GM04504 (cell line): ENCODE results near the gene CSNK1D.
A peak's percentile ranks its signal among the peaks of the same experiment; 100 is the strongest.

Experiments used
- DNase-seq: peaks from one replicate; pipeline ENCODE4 v3.0.0-alpha.2; 2012; ENCODE audit warnings: low read depth

CSNK1D gene

DNA sequence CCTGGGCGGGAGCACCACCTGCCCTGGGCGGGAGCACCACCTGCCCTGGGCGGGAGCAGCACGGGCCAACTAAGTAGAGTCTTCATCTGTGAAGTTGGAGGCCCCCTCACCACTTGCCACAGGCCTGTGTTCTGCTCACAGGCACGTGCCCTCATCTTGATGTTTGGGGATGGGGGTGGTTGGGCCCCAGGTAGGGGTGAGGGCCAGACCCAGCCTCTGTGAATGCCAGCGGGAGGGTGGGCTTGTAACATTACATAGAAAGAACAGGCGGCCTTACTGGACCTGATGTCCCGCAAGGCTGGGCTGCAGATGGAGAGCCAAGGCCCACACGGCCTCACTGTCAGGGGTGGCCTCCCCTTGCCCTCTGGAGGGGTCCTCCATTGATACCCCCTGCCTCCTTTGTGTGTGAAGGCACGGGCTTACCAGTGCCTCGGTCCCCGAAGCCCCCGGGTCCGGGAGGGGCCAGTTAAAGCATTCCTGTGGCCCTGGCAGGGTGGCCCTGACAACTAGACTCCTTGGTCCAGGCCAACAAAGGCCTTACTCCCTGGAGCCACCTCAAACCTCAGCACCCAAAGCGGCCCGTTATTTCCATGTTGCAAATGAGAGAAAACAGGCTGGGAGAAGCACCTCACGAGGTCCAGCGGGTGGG lies 45.7 kb downstream of the CSNK1D start:
- DNase-seq = no peak

DNA sequence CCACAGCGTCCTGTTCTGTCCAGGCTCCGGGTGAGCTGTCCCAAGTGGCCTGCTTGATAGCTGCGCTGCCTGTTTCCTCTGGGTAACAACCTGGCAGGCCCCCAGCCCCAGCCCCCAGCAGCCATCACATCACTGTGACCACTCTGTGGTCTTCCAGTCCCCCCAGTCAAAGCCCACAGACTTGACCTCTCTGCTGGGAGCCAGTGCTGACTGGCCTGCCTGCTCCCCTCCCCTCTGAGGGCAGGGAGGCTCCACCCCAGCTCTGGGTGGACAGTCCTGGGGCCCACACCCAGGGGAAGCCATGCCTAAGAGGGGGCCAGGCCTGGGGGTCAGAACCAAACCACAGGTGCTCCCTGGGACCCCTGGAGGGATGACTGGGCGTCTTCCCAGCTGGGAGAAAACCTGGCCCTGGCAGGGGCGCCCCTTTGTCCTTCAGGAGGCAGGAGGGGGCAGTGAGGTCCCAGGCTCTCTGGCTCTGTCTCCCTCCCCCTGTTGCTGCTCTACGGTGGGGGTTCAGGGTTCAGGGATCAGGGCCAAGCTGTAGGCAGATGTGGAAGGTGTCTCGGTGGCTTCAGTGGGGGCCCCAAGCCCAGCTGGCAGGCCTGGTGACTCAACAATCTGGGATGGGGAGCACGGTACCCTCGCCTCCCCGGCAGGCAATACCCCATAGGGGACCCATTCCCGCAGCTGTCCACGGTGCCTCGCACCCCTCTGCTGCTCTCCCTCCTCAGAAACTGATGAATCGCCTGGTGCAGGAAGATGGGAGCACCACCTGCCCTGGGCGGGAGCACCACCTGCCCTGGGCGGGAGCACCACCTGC lies 46.5 kb downstream of the CSNK1D start:
- no peak for DNase-seq

DNA sequence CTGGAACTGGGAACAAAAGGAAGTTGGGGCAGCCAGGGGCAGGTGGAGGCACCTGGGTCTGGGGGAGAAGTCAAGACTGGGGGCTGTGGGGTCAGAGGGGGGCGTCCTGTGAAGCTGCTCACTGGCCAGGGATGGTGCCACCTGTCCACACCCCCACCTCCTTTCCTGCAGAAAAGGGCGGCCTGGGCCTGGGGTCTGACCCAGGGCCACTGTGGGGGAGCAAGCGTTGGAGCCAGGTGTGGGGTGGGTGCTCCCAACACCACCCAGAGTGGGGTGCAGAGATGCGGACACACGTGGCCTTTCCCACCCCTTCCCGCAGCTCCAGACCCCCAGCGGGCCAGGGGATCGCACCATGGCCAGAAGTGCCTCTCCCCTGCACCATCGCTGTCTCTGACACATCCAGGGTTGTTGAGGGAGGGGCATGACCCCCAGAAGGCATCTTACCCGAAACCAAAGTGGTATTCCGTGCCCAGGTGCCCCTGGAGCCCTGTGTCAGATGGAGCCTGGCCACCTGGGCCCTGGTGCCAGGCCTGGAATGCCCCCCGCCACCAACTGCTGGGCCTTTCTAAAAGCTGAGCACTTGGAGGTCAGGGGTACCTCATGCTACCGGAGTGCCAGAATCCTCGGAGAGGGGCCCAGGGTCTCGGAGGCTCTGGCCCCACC lies 47.2 kb downstream of the CSNK1D start:
- DNase-seq = no peak

DNA sequence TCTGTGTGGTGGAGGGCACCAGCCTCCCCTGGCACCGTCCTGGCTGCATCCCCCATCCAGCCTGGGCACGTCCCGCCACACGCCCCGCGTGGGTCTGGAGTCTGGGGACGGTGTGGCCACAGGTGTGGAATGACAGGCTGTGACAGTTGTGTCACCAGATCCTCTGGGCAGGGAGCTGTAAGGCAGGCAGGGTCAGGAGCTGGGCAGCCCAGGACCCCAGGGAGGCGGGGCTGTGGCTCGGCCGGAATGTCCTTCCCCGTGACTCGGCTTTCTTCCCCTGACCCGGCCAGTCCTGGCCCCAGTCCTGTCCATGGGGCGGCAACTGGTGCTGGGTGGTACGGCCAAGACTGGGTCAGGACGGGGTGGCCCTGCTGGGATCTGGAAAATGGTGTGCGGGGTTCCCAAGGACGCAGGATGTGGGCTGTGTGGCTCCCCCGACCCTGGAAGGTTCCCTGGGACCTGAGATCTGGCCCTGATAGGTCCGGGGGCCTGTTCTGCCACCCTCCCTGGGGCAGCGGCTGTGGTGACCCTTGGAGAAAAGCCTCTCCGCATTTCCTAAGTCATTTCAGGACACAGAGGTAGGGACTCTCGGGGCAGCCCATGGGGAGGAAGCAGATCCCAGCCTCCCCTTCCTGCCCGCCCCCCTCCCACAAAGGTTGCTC lies 48.0 kb downstream of the CSNK1D start:
- DNase-seq = no peak

DNA sequence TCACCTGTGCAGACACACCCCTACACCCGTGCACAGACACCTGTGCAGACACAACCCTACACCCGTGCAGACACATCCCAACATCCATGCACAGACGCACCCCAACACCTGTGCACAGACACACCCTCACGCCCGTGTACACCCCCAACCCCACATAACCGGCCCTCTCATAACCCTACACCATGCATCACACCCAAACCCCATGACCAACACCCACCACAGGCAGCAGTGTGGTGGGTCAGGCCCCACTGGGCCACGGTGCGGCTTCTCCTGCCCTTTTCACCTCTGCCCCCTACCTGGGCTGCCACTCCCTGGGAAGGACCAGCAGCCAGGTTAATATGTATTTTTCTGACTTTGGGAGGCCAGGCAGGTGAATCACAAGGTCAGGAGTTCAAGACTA lies 48.8 kb downstream of the CSNK1D start:
- no peak for DNase-seq

DNA sequence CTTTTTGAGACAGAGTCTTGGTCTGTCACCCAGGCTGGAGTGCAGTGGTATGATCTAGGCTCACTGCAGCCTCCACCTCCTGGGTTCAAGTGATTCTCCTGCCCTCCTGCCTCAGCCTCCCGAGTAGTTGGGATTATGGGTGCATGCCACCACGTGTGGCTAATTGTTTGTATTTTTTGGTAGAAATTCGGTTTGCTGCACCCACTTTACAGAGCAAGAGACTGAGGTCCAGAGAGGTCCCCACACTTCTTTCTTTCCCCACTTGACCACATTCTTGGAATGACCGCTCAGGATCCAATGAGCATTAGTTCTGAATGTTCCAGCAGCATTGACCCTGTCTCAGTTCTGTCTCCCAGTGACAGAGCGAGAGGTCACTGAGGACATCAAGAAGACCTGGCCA lies 50.0 kb downstream of the CSNK1D start:
- DNase-seq = no peak

DNA sequence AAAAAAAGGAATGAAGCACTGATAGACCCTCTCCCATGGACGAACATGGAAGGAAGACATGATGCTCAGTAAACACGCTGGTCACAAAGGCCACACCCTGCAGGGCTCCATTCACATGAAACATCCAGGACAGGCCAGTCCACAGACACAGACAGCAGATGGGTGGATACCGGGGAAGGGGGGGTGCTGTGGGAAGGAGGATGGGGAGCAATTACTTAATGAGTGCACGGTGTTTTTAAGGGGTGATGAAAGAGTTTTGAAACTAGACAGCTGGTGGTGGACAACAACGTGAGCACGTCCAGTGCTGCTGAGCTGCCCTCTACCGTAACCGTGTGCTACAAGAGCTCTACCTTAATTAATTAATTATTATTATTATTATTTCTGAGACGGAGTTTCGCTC lies 50.7 kb downstream of the CSNK1D start:
- no peak for DNase-seq

DNA sequence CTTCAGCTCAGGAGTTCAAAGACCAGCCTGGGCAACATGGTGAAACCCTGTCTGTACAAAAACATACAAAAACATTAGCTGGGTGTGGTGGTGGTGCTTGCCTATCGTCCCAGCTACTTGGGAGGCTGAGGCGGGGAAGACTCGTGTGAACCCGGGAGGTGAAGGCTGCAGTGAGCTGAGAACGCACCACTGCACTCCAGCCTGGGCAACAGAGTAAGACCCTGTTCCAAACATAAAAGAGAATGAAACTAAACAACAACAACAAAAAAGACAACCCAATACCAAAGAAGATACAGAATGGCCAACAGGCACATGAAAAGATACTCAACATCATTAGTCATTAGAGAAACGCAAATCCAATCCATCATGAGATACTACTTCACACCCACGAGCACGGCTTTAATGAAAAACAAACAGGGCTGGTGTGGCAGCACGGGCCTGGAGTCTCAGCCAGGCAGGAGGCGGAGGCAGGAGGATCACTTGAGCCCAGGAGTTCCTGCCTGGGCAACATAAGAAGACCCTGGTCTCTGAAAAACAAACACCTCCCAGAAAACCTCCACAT lies 52.1 kb downstream of the CSNK1D start:
- DNase-seq = no peak

DNA sequence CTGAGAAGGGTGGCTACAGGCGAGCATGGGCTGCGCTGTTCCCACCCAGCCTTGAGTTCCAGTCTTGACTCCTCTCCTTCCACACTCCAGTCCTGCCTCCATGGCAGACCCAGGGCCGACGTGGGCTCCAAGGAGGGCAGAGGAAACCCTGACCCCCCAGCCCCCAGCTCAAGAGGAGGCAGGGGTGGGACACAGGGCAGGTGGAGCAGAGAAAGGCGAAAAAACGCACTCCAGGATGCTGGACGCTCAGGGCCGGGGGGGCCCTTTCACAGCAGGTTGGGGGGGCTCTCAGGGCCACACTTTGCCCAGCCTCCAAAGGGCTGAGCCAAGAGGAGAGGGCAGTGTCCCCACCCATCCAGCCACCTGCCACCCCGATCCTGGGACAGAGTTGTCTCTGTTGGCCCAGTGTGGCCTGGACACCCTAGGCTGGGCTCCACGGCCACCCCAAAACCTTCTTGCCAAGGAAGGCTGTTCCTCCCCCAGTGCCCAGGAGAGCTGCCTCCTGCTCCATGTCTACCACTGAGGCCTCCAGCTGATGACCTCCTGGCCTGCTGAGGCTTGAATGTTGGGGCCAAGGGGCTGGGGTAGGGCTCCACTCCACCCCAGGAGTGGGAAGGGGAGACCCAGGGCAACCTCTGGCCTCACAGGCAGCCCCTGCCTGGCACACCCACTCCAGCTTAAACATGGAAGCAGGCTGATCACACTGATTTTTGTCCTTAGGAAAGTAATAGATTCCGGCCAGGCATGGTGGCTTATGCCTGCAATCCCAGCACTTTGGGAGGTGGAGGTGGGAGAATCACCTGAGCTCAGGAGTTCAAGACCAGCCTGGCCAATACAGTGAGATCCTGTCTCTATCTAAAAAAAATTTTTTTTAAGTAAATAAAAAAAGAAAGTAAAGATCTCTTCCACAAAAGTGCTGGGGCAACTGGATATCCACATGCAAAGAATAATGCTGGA lies 53.5 kb downstream of the CSNK1D start:
- DNase-seq = no peak

DNA sequence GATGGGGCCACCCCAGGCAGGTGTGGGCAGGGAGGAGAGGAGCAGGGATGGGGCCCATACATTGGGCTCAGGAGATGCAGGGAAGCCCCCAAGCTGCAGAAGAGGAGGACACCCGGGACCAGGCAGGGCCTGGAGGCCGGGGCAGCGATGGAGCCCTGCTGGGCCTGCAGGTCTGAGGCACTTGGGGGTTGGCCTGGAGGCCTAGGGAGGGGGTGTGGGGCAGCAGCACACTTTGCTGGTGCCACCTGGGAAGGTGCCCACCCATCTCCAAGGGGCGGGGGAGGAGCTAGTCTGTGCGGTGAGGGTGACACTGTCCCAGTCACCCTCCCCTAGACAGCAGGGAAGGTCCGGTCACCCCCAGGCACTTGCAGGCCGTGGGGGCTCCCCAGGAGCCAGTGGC lies 54.4 kb downstream of the CSNK1D start:
- no peak for DNase-seq

DNA sequence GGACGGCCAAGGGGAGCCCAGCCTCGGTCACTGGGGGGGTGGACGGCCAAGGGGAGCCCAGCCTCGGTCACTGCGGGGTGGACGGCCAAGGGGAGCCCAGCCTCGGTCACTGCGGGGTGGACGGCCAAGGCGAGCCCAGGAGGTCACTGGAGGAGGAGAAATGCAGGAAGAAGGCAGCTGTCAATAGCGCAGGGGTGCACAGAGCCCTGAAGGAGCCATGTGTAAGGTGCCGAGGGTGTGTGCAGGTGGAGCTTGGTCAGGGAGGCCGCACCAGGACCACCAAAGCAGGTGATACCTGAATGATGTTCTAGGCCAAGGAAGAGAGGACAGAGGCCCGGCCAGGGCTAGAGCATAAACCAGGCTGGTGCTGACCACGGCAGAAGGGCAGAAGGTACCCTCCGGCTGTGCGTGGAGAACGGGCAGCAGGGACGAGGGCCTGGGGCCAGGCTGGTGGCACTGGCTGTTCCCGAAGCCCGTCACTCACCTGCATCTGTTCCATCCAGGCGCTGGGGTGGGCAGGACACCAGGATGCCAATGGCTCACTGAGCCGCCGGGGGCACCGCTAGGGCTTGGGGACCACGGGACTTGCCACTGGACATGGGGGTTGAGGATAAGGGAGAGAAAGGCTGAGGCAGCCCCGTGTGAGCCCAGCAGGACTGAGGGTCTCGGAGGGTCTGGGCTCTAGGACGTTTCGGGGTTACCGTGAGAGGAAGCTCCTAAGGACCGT lies 55.0 kb downstream of the CSNK1D start:
- no peak for DNase-seq

DNA sequence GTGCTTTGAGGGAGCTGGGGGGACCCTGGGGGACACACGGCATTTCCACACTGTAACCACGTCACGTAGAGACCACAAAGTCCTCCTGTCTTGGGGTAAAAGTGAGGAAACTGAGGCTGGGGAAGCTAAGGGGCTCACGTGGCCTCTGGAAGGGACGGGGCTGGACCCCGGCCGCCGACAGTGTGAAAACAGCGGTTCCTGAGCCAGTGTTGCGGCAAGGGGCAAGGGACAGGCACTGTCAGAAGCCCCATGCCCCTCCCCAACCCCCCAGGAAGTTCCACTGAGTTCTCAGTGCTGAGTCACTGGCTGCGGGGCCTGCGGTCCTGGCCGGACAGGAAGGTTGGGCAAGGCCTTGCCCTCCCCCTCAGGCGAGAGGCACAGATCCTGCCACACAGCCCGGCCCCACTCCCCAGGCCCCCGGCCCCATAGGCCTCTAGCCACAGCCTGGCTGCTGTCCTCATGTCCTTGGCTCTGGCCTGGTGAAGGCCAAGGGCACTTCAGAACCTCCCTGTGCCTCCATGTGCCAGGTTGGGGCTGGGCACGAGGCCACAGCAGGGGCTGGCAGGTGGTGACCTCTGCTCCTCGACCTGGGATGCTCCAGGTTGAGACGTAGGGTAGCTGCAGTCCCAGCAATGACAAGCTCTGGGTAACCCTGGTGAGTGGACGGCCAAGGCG lies 55.8 kb downstream of the CSNK1D start:
- DNase-seq = peak; percentile 81

DNA sequence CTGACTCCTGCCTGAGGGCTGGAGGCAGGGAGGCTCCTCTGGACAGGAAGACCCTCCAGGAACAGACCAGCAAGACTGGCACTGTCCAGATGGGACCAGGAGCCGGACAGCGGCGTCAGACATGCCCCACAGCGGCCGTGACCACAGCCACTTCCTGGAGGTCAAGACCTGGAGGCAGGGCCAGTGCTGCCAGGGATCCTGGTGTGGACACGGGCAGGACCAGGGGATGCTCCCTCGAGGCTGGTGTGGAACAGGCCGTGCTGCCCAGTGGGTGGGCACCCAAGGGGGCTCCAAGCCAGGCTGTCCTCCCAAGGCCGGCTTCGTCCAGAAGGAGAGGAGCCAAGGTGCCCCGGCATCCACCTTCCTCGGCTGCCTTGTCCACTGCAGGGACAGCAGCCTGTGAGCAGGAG lies 56.4 kb downstream of the CSNK1D start:
- DNase-seq = no peak

DNA sequence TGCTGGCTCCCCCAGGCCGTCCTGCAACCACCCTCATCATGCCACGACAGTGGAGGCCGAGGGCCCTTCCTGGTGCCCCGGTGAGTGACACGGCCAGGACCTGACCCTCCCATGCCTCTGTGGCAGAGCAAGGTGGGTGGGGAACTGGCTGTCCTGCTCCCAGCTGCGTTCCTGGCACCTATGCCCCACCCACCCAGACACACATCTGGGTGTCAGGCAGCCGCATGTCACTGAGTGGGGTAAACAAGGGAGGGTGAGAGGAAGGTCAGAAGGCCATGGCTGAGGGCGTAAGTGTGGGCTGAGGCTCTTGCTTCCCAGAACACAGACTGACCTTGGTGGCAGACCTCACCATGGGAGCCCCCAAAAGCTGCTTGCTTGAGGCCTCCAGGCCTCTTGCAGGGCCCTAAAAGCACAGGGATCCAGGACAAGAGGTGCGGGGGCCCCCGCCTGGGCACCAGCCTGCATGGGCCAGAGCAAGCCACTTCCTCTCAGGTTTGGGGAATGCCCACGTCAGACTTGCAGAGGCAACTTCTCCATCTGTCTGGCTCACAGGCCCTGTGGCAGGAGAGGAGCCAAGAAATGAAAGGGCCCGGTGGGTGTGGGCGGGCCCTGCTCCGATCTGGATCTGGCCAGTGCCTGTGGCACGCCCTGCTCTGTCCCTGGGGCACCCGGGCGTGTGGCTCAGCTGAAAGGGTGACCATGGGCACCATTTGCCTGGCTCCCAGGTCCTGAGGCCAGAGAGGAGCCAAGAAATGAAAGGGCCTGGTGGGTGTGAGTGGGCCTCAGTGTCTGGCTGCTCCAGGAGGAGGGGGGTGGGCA lies 57.0 kb downstream of the CSNK1D start:
- DNase-seq = peak; percentile 85

DNA sequence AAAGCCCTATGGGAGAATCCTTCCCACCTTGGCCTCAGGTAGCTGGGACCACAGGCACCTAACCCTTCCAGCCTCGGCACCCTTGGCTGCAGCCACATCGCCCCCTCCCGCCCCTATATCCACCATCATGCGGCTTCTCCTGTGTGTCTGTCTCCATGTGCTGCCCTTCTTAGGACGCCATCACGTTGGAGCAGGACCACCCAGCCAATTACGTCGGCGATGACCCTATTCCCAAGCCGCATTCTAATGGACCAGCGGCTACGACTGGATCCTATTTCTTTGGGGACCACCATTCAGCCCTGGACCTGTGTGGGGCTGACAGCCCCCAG lies 57.6 kb downstream of the CSNK1D start:
- DNase-seq = no peak

DNA sequence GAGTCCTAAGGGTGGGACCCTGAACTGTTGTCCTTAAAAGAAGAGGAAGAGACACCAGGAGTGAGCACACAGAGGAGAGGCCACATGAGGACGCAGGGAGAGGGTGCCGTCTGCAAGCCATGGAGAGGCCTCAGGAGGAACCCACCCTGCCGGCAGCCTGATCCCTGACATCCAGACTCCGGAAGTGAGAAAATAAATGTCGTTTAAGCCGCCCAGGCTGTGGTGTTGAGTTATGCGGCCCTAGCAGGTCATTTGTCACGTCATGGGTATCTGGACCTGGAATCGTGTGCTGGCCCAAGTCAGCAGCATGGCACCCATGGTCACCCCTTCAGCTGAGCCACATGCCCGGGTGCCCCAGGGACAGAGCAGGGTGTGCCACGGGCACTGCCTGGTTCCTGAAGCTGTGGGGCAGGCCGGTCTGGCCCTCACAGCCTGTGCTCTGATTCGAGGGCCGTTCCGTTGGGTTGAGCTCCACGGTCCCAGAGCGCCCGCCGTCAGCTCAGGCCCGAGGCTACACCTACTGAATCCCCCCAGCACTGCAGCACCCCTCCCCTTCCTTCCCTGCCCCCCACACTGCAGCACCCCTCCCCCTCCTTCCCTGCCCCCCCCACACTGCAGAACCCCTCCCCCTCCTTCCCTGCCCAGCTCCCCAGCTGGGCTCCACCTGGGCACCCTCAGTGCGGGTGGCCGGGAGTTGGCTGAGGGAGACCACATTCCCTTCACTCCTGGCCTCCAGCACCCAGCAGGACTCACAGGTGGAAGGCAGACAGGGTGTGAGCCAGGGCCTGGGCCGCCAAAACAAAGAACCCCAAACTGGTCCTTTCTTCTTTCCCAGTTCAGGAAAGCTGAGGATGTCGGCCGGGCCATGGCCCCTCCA lies 58.2 kb downstream of the CSNK1D start:
- no peak for DNase-seq

DNA sequence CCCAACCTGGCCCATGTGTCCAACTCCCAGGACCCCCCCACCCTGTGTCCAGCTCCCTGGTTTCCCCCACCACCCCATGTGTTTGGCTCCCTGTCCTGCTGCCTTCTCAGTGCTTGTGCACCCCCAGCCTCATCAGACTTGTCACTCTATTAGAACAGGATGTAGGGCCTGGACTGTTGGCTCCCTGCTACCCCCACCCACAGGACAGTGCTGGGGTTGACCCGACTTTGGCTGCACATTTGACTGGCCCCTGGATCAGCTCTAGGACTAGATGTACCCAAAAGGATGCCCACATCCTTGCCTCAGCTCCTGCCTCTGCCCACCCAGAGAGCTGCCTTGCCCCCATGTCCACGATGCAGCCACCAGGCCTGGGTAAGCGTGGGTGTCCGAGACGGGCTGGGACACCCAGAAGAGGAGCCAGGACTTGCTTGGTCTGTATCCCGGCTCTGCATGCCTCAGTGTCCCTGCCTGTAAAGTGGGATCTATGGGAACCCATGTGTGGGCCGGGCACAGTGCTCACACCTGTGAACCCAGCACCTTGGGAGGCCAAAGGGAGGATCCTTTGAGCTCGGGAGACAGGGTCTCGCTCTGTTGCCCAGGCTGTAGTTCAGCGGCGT lies 59.4 kb downstream of the CSNK1D start:
- no peak for DNase-seq
